Kidney (tissue), 14 donors: ENCODE results near the gene EZR. TPM values are rescaled to one million over a fixed set of nuclear protein-coding genes. Genes with fewer than 3 reads are reported as not detected.

Experiments
- DNase-seq, 5 donors: peaks; one replicate each; pipeline ENCODE4 v3.0.0-alpha.2; 2013 to 2020
- FAIRE-seq: peaks from 2 replicates; lab custom pipeline; 2012; peaks lifted over from hg19 to GRCh38; lab: Jason Lieb, UNC
- H3K27ac ChIP-seq, 2 donors: one replicate each; pipeline ENCODE4 v1.7.0; 2013; ENCODE audit warnings: low read depth in 2 of 2, low read length in 2 of 2, inconsistent platforms in 1 of 2
- H3K27me3 ChIP-seq: one replicate; pipeline ENCODE4 v1.7.1; 2013; ENCODE audit warnings: low read length, inconsistent platforms; ENCODE audit not compliant: control insufficient read depth, insufficient read depth
- H3K36me3 ChIP-seq, 3 donors: one replicate each; pipeline versions ENCODE4 v1.7.0 to v1.7.1; 2013; ENCODE audit warnings: low read length in 3 of 3, control low read depth in 1 of 3, inconsistent platforms in 1 of 3; ENCODE audit not compliant: insufficient read depth in 3 of 3, control insufficient read depth in 2 of 3
- H3K4me1 ChIP-seq, 3 donors: one replicate each; pipeline versions ENCODE4 v1.7.0 to v1.7.1; 2013; ENCODE audit warnings: low read length in 3 of 3, inconsistent platforms in 1 of 3, low read depth in 1 of 3; ENCODE audit not compliant: control insufficient read depth in 2 of 3, insufficient read depth in 2 of 3
- H3K4me3 ChIP-seq, 3 donors: one replicate each; pipeline versions ENCODE4 v1.7.0 to v1.8.1; 2013; ENCODE audit warnings: low read length in 3 of 3, control low read depth in 1 of 3, inconsistent platforms in 1 of 3
- H3K9ac ChIP-seq, 3 donors: one replicate each; pipeline versions ENCODE4 v1.7.0 to v1.7.1; 2013; ENCODE audit warnings: low read length in 3 of 3, control low read depth in 1 of 3, inconsistent platforms in 1 of 3
- H3K9me3 ChIP-seq, 3 donors: one replicate each; pipeline versions ENCODE4 v1.7.0 to v1.7.1; 2013; ENCODE audit warnings: low read length in 3 of 3, control low read depth in 1 of 3, inconsistent platforms in 1 of 3; ENCODE audit not compliant: control insufficient read depth in 2 of 3, insufficient read depth in 1 of 3
- CTCF ChIP-seq: IDR thresholded peaks from 3 replicates; pipeline ENCODE4 v1.5.1; 2012; ENCODE audit warnings: mild to moderate bottlenecking, moderate library complexity, borderline replicate concordance; ENCODE audit not compliant: insufficient read depth; ENCODE audit errors: extremely low read depth
- intact Hi-C: fragments of 100-400 bp; cut with DNase I; formaldehyde crosslinking; loops from one replicate; pipeline ENCODE4 v1.11.1; 2022
- polyA plus RNA-seq: library from polyadenylated mRNA; stranded (reverse); fragments of 350-450 nt; fragmentation: Illumina TruSeq; extraction: RNeasy Lipid Tissue Mini Kit (QIAGEN cat#74804); gene quantifications from one replicate; pipeline ENCODE4 v1.2.3, GENCODE V29; 2014; ENCODE audit warnings: low read depth, low replicate concordance; ENCODE audit not compliant: insufficient read depth
- total RNA-seq: library from RNA; stranded (reverse); fragmentation: NEBNext Ultra II Directional; extraction: Animal tissue kit (Norgen Biotek cat#: 25700); gene quantifications from one replicate; pipeline ENCODE4 v1.2.1, GENCODE V29; 2021
- donor health status: control.
- donor health status: control.
- donor health status: control.
- donor health status: control.
- donor health status: control.
- donor health status: DM: yes; HTN: yes; CAD: no.
- donor health status: Normal renal cell carcinoma (clear cell type).

EZR gene
- total and polyA plus RNA-seq, 2 donors from 2014 or later = 154 to 636 TPM

GRCh38 chr6:158754738-158755137 lies 64.4 kb downstream of the EZR start:
- intact Hi-C loops = no loop called here
- H3K4me3 ChIP-seq = no peak overlapping the region
- no peaks in the 10 kb centered on the region for H3K27me3 ChIP-seq
- no peaks in the 10 kb centered on the region for H3K36me3 ChIP-seq
- H3K9ac ChIP-seq = no peak overlapping the region
- no peaks in the 10 kb centered on the region for H3K9me3 ChIP-seq
- TF ChIP-seq CTCF = no peak
- H3K27ac ChIP-seq = no peak overlapping the region
- peaks cover 0 to 9% (median 4%) of the 10 kb centered on the region in 3 donors for H3K4me1 ChIP-seq
- no peak for FAIRE-seq
- no peak for DNase-seq

GRCh38 chr6:158753811-158754210 lies 65.4 kb downstream of the EZR start:
- FAIRE-seq = no peak
- intact Hi-C loops = no loop called here
- no peak overlapping the region for H3K4me3 ChIP-seq
- no peak overlapping the region for H3K9ac ChIP-seq
- TF ChIP-seq CTCF = no peak
- H3K27ac ChIP-seq = no peak overlapping the region
- H3K27me3 ChIP-seq = no peaks in the 10 kb centered on the region
- H3K9me3 ChIP-seq = no peaks in the 10 kb centered on the region
- no peak for DNase-seq
- peaks cover 0 to 9% (median 4%) of the 10 kb centered on the region in 3 donors for H3K4me1 ChIP-seq
- H3K36me3 ChIP-seq = no peaks in the 10 kb centered on the region

- peak overlapping the region; percentile 23 to 61 for H3K27ac ChIP-seq
- H3K27me3 ChIP-seq = no peaks in the 10 kb centered on the region
- intact Hi-C loops = no loop called here
- TF ChIP-seq CTCF = peak; percentile 15
- peak overlapping the region in 1 of 3 donors; percentile 22 for H3K4me3 ChIP-seq
- H3K4me1 ChIP-seq = peaks cover 0 to 9% (median 4%) of the 10 kb centered on the region in 3 donors
- peak in 2 of 5 donors; percentile 39 to 73 for DNase-seq
- H3K9me3 ChIP-seq = no peaks in the 10 kb centered on the region
- FAIRE-seq = no peak
- H3K36me3 ChIP-seq = no peaks in the 10 kb centered on the region
- no peak overlapping the region for H3K9ac ChIP-seq
These were observed 66.6 kb downstream of the EZR start for GRCh38 chr6:158752613-158753012.

GRCh38 chr6:158751921-158752320 lies 67.2 kb downstream of the EZR start:
- intact Hi-C loops = no loop called here
- Histone ChIP-seq H3K36me3 (no peaks in the 10 kb centered on the region), H3K27ac (peak overlapping the region; percentile 62 to 72), H3K27me3 (no peaks in the 10 kb centered on the region), H3K9me3 (no peaks in the 10 kb centered on the region), H3K4me3 (peak overlapping the region in 1 of 3 donors; percentile 30), H3K4me1 (peaks cover 0 to 9% (median 4%) of the 10 kb centered on the region in 3 donors), H3K9ac (no peak overlapping the region)
- no peak for TF ChIP-seq CTCF
- FAIRE-seq = no peak
- peak in 3 of 5 donors; percentile 53 to 68 (median 56) for DNase-seq
